Glutamatergic neuron (in vitro differentiated cells): Measurements from ENCODE around the gene SFXN1. TPM values are rescaled to one million over a fixed set of nuclear protein-coding genes. Genes with fewer than 3 reads are reported as not detected.
"Not testable (repeated sequence)": the region's sequence is repeated elsewhere in the genome, so short reads cannot be mapped to it uniquely, and the experiment has no call there.

Source experiments
- DNase-seq: peaks from one replicate; pipeline ENCODE4 v3.0.0; 2022
- H3K27ac Mint-ChIP-seq: one replicate; pipeline ENCODE4 v1.8.0; 2020; ENCODE audit warnings: mild to moderate bottlenecking, mixed read lengths, inconsistent platforms; ENCODE audit not compliant: unreplicated experiment
- H3K27me3 Mint-ChIP-seq: one replicate; pipeline ENCODE4 v1.8.0; 2020; ENCODE audit warnings: mild to moderate bottlenecking, moderate library complexity, mixed read lengths, inconsistent platforms; ENCODE audit not compliant: unreplicated experiment
- H3K36me3 Mint-ChIP-seq: one replicate; pipeline ENCODE4 v1.8.0; 2020; ENCODE audit warnings: mild to moderate bottlenecking, mixed read lengths, inconsistent platforms; ENCODE audit not compliant: unreplicated experiment
- H3K4me1 Mint-ChIP-seq: one replicate; pipeline ENCODE4 v1.8.0; 2020; ENCODE audit warnings: mild to moderate bottlenecking, low read depth, mixed read lengths, inconsistent platforms; ENCODE audit not compliant: unreplicated experiment
- H3K4me3 Mint-ChIP-seq: one replicate; pipeline ENCODE4 v1.8.0; 2020; ENCODE audit warnings: mild to moderate bottlenecking, mixed read lengths, inconsistent platforms; ENCODE audit not compliant: unreplicated experiment
- H3K9me3 Mint-ChIP-seq: one replicate; pipeline ENCODE4 v1.8.0; 2020; ENCODE audit warnings: mild to moderate bottlenecking, moderate library complexity, mixed read lengths, inconsistent platforms; ENCODE audit not compliant: unreplicated experiment
- CTCF ChIP-seq: fragments of 200-600 bp; sonication (generic); IDR thresholded peaks from one replicate; pipeline ENCODE4 v1.5.0; 2021; ENCODE audit not compliant: partially characterized antibody, unreplicated experiment
- total RNA-seq: library from RNA; stranded (reverse); fragmentation: NEBNext Ultra II Directional; extraction: Animal tissue kit (Norgen Biotek cat#: 25700); gene quantifications from one replicate; pipeline ENCODE4 v1.2.1, GENCODE V29; 2021; ENCODE audit not compliant: unreplicated experiment

The SFXN1 gene
- total RNA-seq, 1 donor from 2014 or later, result 67.7 TPM

GRCh38 chr5:175493726-175494125 is 15.4 kb downstream of the SFXN1 start:
- Mint-ChIP-seq H3K27ac (no peak overlapping the region), H3K36me3 (peaks cover 1% of the 10 kb centered on the region)

GRCh38 chr5:175494264-175495183 is 16.2 kb downstream of the SFXN1 start:
- Mint-ChIP-seq H3K36me3 (no peaks in the 10 kb centered on the region), H3K9me3 (no peaks in the 10 kb centered on the region), H3K27me3 (no peaks in the 10 kb centered on the region), H3K27ac (no peak overlapping the region), H3K4me3 (no peak overlapping the region), H3K4me1 (no peaks in the 10 kb centered on the region)
- no peak for DNase-seq
- TF ChIP-seq CTCF, result no peak

More at GRCh38 chr5:175493726-175494125, 15.4 kb downstream of the SFXN1 start:
- H3K4me3 Mint-ChIP-seq, result no peak overlapping the region
- DNase-seq, result no peak
- no peaks in the 10 kb centered on the region for H3K9me3 Mint-ChIP-seq
- H3K27me3 Mint-ChIP-seq, result no peaks in the 10 kb centered on the region
- no peaks in the 10 kb centered on the region for H3K4me1 Mint-ChIP-seq
- TF ChIP-seq CTCF, result no peak

- H3K36me3 Mint-ChIP-seq, result no peaks in the 10 kb centered on the region
- no peaks in the 10 kb centered on the region for H3K27me3 Mint-ChIP-seq
- DNase-seq, result no peak
- H3K9me3 Mint-ChIP-seq, result no peaks in the 10 kb centered on the region
- H3K4me1 Mint-ChIP-seq, result no peaks in the 10 kb centered on the region
- H3K27ac Mint-ChIP-seq, result no peak overlapping the region
- no peak for TF ChIP-seq CTCF
- H3K4me3 Mint-ChIP-seq, result no peak overlapping the region
Measured at GRCh38 chr5:175501759-175502158, 23.4 kb downstream of the SFXN1 start.

DNA sequence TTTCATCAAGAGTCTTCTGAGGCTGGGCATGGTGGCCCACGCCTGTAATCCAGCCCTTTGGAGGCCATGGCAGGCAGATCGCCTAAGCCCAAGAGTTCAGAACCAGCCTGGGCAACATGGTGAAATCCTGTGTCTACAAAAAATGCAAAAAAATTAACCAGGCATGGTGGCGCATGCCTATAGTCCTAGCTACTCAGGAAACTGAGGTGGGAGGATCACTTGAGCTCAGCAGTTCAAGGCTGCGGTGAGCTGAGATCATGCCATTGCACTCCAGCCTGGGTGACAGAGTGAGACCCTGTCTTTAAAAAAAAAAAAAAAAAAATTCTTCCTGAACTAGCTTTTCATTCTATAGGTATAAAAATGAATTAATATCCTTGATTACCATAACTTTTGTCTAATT is 29.3 kb downstream of the SFXN1 start:
- DNase-seq, H3K27me3 Mint-ChIP-seq, H3K27ac Mint-ChIP-seq, H3K36me3 Mint-ChIP-seq, H3K9me3 Mint-ChIP-seq, H3K4me1 Mint-ChIP-seq, H3K4me3 Mint-ChIP-seq: not testable (repeated sequence)

- no peaks in the 10 kb centered on the region for H3K9me3 Mint-ChIP-seq
- no peak overlapping the region for H3K27ac Mint-ChIP-seq
- TF ChIP-seq CTCF, result no peak
- DNase-seq, result no peak
- no peaks in the 10 kb centered on the region for H3K4me1 Mint-ChIP-seq
- no peaks in the 10 kb centered on the region for H3K36me3 Mint-ChIP-seq
- no peaks in the 10 kb centered on the region for H3K27me3 Mint-ChIP-seq
- H3K4me3 Mint-ChIP-seq, result no peak overlapping the region
Measured at GRCh38 chr5:175508896-175509295, 30.5 kb downstream of the SFXN1 start.
